Activated CD8-positive, alpha-beta memory T cell treated with anti-CD3 and anti-CD28 coated beads, Interleukin-2, amount 50 U/mL, for 48 hours (primary cell): ENCODE measurements around the gene NOXA1.
"Not testable (repeated sequence)": the region's sequence is repeated elsewhere in the genome, so short reads cannot be mapped to it uniquely, and the experiment has no call there.

ENCODE experiments used
- DNase-seq: peaks from one replicate; pipeline ENCODE4 v3.0.0-alpha.2; 2020

Gene NOXA1, protein sequence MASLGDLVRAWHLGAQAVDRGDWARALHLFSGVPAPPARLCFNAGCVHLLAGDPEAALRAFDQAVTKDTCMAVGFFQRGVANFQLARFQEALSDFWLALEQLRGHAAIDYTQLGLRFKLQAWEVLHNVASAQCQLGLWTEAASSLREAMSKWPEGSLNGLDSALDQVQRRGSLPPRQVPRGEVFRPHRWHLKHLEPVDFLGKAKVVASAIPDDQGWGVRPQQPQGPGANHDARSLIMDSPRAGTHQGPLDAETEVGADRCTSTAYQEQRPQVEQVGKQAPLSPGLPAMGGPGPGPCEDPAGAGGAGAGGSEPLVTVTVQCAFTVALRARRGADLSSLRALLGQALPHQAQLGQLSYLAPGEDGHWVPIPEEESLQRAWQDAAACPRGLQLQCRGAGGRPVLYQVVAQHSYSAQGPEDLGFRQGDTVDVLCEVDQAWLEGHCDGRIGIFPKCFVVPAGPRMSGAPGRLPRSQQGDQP

DNA sequence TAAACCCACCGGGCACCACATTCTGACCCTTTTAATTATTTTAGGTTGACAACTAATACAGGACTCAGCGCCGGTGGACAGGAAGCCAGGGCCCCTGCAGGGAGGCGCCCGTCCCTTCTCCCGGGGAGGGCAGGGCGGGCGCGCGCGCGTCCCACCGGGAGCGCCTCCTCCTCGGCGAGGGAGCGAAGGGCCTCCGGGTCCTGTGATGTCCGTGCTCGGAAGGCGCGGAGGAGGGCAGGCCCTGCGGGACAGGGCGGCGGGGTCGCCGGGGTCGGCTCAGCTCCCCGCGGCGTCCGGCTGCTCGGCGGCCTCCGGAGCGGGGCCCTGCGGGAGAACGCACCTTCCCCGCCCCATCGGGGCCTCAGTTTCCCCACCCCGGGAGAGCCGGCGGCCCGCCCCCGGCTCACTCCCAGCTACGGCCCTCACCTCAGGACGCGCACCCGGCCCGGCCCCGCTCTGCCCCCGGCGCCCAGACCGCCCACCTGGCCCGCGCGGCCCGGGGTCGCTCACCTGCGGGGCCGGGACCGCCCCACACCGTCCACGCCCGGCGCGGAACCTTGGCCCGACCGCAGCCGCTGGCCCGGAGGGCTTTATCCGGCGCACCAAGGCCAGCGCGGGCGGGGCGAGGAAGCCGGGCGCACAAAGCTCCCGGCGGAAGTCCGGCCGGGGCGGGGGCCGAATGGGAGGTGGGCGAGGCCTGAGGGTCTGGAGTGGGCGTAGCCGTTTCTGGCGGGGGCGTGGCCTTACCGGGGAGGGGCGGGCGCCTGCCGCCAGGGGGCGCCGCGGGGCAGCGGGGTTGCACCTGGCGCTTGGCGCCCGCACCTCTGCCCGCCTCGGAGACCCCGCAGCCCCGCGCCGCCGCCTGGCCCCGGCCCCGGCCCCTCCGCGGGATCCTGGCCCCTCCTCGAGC is at the start of gene NOXA1, which contains the start of gene EXD3:
Gene NOXA1, plus strand, starts transcription at position 790 of the 910 bp plus-strand sequence. CDS start 137 bp downstream, outside the sequence.
Gene EXD3, minus strand, starts transcription at position 559 of the 910 bp plus-strand sequence. CDS start 27,805 bp downstream, outside the sequence.
- DNase-seq: peak; percentile 99

DNA sequence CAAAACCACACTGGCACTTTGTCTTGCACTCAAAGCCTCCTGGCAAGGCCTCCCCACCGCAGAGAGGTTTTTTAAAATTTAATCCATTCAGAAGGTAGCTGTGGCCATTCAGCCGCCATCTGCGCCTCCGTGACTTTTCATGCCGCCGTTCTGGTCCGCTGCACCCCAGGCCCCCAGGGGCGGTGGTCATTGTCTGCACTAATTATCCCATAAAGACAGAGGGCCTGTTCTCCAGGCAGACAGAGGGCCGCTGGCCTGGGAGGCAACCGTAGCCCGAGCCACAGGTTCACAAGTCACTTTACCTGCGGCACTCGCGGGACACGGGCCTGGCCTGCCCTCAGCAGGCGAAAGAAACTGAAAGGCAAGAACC is 49.6 kb upstream of the NOXA1 start:
- DNase-seq: no peak

DNA sequence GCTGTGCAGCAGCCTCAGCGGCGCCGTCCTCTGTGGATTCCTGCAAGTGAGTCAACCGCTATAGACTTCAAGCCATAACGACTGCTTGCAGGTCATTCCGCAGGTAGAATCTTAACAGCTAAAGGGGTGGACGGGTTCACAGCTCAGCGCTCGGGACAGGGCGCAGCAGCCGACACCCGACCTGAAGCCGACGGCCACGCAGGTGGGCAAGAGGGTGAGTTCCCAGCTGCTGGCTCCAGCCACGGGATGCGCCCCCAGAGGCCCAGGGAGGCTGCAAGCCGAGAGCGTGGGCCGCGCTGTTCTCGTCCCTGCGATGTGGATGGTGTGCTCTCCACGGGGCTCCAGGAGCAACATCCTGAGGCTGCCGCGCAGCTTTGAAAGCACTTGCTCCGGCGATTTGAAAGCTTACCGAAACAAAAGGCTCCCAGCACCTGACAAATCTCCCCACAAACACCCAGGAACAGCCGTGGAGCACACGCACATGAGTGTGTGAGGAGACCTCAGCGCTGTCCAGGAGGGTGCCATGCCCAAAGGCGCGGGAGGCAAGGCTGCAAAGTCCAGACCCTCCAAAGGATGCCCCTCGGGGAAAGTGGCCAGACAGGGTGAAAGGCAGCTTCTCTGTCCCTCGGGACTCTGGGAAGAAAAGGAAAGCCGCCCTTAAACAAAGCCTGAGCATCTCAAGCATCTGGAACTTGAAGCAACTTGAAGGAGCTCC is 48.9 kb upstream of the NOXA1 start:
- no peak for DNase-seq

DNA sequence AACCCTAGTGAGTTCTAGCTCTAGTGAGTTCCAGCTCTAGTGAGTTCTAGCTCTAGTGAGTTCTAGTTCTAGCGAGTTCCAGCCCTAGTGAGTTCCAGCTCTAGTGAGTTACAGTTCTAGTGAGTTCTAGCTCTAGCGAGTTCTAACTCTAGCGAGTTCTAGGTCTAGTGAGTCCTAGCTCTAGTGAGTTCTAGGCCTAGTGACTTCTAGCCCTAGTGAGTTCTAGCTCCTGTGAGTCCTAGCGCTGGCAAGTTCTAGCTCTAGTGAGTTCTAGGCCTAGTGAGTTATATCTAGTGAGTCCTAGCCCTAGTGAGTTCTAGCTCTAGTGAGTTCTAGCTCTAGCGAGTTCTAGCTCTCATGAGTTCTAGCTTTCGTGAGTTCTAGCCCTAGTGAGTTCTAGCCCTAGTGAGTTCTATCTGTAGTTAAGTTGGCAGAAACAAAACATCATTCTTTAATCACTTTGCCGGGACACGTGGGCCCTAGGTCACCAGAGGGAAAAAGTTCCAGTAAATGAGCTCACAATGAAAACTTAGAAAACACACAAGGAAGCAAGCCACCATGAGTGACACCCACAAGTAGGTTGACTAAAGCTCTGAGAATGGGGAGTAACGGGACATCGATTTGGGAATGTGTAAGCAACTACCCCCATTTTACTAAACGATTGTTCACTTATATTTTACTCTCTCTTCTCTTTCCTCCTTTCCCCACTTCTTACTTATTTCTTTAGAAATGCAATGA is 47.7 kb upstream of the NOXA1 start:
- no peak for DNase-seq

DNA sequence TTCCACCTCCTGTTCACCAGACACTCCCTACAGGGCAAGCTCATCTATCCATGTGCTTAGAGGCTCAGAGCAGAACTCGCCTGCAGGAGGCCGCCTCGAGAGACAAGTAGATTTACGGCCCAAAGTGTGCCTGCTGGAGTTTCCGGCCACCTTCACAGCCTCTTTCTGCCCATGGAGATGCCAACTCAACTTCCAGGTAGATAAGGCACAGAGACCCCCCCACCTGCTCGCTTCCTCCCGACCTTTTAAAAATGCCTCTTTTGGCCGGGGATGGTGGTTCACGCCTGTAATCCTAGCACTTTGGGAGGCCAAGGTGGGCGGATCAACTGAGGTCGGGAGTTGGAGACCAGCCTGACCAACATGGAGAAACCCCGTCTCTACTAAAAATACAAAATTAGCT is 46.8 kb upstream of the NOXA1 start:
- DNase-seq: no peak

DNA sequence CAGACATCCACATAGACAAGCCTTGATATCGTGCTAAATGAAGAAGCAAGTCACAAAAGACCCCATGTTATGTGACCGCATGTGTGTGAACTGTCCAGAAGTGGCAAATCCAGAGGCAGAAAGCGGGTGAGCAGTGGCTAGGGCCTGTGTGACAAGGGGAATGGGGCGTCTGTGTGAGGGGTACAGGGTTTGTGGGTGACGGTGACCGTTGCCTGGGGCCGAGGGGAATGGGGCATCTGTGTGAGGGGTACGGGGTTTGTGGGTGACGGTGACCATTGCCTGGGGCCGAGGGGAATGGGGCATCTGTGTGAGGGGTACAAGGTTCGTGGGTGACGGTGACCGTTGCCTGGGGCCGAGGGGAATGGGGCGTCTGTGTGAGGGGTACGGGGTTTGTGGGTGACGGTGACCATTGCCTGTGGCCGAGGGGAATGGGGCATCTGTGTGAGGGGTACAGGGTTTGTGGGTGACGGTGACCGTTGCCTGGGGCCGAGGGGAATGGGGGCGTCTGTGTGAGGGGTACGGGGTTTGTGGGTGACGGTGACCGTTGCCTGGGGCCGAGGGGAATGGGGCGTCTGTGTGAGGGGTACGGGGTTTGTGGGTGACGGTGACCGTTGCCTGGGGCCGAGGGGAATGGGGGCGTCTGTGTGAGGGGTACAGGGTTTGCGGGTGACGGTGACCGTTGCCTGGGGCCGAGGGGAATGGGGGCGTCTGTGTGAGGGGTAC is 44.3 kb upstream of the NOXA1 start:
- not testable (repeated sequence) for DNase-seq

DNA sequence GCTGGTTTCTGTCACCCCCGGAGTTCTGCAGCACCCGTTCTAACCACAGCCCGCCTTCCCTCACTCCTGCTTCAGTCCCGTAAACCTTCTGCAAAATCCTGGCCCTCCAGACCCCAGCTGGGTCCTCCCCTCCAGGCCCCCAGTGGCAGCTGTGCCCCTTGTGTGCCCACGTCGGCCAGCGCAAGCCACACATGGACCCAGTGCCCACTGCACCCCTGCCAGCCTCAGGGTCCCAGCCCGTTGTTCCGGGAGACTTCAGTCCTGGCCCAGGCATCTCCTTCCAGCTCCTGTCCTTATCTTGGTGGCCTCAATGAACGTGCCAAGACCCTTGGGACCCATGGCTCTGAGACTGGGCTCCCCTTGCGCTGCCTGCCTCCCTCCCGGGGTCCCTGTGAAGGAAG is 43.4 kb upstream of the NOXA1 start:
- DNase-seq: no peak

DNA sequence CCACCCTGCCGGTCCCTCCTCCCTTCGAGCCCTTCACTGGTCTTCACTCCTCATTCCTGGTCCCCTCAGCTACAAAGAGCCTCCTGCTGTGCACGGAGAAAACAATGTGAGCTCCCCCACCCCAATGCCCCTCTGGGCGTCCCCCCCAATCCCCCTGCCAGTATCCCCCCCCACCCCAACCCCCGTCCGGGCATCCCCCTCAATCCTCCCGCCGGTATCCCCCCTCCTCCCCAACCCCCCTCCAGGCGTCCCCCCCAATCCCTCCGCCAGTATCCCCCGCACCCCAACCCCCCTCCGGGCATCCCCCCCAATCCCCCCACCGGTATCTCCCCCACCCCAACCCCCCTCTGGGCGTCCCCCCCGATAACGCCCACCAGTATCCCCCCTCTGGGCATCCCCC is 43.0 kb upstream of the NOXA1 start:
- no peak for DNase-seq

DNA sequence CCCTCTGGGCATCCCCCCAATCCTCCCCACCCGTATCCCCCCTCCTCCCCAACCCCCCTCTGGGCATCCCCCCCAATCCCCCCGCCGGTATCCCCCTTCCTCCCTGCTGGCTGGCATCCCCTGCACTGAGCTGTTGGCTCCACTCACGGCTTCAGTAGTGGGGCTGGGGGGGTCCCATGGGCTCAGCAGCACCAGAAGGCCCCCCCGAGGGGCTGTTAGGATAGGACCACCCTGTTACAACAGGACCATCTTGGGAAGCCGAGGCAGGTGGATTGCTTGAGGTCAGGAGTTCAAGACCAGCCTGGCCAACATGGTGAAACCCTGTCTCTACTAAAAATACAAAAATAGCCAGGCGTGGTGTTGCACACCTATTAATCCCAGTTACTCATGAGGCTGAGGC is 42.6 kb upstream of the NOXA1 start:
- no peak for DNase-seq

DNA sequence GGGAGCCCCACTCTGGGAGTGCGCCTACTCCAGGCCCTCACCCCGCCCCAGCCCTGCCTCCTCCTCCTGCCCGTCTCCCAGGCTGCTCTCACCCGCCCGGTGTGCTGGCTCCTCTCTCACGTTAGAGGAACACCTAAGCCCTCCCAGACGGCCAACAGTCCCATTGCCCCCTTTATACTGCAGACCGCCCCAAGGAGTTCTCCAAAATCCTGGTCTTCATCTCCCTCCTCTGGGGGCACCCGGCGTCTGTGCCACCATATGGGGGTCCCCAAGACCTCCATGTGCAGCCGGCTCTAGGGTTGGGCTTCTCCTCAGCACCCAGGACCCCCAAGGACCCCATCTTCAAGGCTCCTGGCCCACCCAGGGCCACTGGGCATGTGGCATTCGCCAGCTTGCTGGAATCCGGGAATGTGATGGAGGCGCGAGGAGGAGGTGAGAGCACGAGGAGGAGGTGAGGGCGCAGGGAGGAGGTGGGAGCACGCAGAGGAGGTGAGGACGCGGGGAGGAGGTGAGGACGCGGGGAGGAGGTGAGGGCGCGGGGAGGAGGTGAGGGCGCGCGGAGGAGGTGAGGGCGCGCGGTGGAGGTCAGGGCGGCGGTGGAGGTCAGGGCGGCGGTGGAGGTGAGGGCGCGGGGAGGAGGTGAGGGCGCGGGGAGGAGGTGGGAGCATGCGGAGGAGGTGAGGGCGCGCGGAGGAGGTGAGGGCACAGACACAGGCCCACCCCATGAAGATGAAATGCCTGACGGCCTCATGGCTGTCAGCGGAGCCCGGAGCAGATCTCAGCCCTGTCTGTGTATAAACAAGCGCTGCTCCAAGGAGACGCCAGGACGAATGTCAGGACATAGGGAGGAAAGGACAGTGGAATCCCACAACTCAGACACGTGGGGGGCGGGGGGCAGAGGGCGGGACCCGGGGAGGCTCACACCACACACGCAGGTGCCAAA is 41.4 kb upstream of the NOXA1 start:
- DNase-seq: no peak

DNA sequence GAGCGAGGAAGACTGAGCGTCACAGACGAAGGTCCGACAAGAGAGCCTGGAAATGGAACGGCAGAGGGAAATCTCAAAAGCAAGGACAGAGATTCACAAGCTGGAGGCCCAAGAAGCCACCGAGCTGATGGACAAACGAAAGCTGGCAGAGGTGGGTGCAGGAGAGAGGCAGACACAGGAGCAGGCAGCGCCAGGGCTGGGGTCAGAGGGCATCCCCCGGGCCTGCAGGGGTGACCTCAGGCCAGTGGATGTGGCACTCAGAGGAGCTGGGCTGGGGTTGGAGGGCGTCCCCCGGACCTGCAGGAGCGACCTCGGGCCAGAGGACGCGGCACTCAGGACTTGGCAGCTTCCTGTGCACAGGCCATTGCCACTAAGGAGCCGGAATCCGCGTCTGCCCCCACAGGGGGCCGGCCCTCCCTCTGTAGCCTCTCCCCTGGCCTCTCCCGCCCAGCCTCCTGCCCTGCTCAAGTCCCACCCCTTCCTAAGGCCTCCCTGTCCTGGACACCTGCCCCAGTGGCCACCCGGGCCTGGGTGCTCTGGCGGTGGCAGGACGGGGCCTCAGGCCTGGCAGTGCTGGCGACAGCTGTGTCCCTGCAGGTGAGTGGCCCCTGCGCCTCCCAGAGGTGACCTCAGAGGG is 40.6 kb upstream of the NOXA1 start:
- no peak for DNase-seq

DNA sequence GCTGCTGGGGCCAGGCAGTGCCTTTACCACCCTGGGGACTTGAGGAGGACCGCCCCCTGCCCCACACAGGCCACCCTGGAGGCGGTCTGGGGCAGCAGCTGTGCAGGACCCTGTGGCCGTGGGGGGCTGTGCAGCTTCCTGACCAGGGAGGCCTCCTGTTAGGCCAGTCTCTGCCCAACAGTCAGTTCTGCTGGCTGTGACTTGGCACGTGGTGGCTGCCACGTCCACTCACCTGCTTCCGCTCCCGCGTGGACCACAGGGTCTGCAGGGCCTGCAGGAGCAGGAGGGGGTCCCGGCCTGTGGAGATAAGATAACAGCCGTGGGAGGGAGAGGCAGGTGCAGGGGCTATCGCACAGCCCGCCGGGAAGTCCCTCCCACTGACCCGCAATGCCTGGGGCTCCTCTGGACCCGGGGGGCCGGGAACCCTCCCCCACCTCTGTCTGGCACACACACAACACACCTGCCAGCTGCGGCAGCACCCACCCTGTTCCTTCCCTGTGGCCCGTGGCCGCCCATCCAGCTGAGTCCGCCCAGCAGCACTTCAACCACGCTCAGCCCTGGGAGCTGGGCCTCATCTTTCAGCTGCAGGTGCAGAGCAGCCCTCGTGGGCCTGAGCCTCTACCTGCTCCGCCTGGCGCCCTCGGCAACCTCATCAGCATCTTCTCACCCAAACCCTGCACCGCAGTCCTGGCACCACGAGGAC is 40.0 kb upstream of the NOXA1 start:
- DNase-seq: no peak

DNA sequence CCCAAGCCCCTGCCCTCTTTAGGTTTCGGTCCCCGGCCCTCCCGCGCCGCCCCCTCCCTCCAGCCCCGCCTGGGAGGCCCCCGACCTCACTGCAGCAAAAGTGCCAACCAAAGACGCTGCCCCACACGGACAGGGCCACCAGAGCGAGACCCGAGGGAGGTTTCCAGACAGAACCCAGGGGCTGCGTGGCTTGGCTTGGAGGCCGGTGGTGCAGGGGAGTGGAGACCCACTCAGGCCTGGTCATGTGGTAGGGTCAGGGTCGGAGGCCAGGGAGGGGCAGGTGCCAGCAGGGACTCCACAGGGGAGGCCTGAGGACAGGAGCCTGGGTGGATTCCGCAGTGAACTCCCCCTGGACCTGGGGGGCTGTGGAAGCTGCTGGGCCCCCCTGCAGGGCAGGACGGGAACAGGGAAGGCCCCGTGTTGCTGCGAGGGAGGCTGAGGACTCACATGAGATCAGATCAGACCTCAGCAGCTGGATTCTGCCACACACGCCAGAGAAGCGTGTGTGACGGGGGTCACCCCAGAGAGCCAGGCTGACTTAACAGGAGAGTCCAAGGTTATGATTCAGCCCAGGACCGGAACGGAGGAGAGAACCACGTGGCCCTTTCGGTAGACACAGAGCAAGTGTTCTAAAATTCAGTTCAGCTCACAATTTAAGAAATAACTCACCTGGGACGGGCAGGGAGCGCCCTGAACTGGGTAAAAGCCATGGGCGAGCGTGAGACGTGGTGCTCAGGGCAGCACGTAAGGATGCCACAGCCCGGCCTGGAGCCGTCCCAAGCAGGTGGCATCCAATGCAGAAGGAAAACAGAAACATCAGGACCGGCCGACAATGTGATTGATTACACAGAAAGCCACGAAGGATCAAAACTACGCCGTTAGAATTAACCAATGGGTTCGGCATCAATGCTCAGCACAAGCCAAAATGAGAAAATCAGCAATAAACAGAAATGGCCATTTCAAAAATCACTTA is 39.1 kb upstream of the NOXA1 start:
- DNase-seq: no peak

DNA sequence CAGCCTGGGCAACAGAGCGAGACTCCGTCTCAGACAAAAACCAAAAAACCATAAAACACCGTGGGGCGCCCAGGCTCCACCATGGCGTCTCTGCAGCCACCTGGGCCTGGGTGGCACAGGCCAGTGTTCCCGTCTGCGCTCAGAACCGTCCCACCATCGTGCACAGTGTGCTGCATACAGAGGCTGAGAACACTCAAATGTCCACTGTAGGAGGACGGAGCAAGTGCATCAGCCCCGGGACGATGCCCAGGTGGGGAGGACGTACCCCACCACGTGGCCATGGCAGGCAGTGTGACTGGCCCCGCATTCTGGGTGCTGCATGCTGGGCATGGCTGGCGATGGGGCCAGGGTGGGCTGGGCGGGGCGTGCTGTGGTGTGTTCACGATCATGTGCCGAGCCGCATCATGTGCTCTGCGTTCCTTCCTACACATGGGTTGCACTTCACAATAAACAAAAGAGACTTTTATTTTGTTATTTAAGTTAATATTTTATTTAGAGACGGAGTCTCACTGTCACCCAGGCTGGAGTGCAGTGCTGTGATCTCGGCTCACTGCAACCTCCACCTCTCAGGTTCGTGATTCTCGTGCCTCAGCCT is 38.0 kb upstream of the NOXA1 start:
- no peak for DNase-seq

DNA sequence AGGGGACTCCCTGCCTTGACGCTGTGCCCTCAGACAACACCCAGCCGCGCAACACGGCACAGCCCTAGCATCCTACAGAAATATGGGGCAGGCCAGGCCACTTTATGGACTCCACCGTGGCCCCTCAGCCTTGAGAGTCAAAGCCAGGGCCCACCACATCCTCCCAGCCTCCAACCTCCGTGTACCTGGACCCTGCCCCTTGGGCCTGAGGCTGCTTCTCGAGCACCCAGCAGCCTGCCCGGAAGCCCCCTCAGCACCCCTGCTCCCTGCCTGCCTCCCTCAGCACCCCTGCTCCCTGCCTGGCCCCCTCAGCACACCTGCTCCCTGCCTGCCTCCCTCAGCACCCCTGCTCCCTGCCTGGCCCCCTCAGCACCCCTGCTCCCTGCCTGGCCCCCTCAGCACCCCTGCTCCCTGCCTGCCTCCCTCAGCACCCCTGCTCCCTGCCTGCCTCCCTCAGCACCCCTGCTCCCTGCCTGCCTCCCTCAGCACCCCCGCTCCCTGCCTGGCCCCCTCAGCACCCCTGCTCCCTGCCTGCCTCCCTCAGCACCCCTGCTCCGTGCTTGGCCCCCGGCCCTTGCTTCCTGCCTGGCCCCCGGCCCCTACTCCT is 36.6 kb upstream of the NOXA1 start:
- DNase-seq: not testable (repeated sequence)

DNA sequence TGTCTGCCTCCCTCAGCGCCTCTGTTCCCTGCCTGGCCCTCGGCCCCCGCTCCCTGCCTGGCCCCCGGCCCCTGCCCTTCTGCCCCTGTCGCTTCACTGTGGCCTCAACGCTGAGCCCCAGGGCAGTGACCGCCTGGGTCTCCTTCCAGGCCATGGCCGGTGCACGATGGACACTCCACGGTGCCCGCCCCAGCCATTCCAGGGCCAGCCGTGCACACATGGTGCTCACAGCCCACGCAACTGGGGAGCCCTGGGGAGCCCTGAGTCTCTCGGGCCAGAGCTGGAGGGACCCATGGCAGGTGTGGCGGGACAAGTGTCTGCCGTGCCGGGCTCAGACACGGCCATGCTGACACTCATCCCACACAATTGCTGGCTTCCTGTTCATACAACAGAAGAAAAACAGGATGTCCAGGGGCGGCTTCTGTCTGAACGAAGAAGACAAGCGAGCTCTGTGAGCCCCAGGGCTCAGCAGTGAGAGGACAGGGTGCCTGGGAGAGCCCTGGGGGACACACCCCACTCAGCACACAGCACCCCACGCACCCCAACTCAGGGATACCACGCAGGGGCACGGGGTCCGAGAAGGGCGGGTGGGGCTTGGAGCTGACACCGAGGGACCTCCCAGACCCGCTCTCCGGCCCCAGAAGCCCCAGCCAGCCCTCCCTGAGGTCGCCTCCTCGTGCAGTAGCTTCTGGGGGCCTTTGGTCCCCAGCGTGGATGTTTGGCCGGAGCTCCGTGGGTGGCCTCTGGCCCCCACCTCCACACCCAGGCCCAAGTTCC is 35.9 kb upstream of the NOXA1 start:
- no peak for DNase-seq
